ENCODE data around the gene TTYH3. TPM values are rescaled to one million over a fixed set of nuclear protein-coding genes. Genes with fewer than 3 reads are reported as not detected.

Gene TTYH3
- total RNA-seq, 4 donors from 2014 or later: 21.5 to 62.6 (median 29.3) TPM

DNA sequence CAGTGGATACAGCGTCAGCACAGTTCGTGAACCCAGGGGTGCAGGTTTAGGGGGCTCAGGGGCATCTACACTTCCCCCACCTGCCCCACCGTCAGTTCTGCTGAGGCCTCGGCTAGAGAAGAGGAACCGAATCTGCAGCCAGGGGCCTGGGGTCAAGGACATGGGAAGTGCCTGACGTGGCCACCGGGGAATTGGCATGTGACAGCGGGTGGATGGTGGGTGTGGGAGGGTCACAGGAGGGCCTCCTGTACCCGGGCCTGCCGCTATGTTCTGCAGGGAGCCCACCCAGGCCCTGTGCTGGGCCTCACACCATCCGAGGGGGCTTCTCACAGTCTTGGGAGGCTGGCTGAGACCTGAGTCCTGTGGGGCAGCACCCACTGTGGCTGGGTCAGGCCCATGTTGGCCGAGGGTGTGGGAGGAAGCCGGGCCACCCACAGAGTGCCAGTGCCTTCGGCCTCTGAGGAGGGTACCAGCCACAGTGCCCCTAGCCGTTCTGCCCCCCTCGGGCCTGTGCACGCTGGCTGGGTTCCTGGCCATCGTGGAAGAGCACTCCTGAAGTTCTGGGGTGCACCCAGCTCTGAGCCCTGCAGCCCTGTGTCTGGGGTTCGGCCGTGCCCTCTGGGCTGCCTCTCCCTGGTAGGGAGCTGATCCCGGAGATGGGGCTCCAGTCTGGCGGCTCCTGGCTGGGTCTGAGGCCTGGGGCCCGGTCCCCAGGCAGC is 5.9 kb downstream of the TTYH3 start:
- DNase-seq (ENCODE audit: low spot score) (no peak), ATAC-seq (ENCODE audit: low FRiP score) (no peak)
- TF ChIP-seq, protein P1, sequence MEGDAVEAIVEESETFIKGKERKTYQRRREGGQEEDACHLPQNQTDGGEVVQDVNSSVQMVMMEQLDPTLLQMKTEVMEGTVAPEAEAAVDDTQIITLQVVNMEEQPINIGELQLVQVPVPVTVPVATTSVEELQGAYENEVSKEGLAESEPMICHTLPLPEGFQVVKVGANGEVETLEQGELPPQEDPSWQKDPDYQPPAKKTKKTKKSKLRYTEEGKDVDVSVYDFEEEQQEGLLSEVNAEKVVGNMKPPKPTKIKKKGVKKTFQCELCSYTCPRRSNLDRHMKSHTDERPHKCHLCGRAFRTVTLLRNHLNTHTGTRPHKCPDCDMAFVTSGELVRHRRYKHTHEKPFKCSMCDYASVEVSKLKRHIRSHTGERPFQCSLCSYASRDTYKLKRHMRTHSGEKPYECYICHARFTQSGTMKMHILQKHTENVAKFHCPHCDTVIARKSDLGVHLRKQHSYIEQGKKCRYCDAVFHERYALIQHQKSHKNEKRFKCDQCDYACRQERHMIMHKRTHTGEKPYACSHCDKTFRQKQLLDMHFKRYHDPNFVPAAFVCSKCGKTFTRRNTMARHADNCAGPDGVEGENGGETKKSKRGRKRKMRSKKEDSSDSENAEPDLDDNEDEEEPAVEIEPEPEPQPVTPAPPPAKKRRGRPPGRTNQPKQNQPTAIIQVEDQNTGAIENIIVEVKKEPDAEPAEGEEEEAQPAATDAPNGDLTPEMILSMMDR (IDR thresholded peaks at IDR 0.05): no peak

DNA sequence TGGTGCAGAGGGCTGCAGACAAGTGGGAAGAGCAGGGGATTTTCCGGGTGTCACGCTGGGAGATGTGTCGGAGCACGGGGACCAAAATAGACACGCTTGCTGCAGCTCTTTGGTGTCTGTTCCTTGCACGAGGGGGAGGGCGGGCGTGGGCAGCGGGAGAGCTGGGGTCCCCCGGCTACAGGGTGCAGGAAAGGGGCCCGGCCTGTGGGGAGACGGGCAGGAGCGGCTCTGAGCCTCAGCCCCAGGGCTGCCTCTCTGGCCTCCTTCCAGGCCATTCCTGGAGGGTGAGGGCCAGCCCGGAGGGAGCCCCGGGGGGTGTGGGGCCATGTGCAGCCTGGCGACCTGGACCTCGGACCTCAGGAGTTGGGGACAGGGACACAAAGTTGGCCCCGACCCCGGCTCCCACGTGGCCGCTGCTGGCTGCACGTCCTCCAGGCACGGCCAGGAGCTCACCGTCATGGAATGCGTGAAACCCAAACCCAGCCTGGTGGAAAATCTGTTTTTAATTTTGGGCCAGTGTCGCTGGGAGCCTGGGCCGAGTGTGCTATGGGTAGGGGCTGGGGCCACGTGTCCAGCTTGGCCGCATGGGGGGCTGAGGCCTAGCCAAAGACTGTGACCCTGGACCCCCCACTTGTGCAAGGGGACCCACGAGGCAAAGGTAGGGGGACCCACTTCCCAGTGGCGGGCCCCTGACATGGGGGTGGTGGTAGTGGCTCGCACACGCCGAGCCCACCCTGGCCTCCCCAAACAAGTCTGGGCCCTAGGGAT is 6.6 kb downstream of the TTYH3 start:
- ATAC-seq (ENCODE audit: low FRiP score) (no peak), DNase-seq (ENCODE audit: low spot score) (no peak)
- TF ChIP-seq, protein P1 (IDR thresholded peaks at IDR 0.05): no peak

DNA sequence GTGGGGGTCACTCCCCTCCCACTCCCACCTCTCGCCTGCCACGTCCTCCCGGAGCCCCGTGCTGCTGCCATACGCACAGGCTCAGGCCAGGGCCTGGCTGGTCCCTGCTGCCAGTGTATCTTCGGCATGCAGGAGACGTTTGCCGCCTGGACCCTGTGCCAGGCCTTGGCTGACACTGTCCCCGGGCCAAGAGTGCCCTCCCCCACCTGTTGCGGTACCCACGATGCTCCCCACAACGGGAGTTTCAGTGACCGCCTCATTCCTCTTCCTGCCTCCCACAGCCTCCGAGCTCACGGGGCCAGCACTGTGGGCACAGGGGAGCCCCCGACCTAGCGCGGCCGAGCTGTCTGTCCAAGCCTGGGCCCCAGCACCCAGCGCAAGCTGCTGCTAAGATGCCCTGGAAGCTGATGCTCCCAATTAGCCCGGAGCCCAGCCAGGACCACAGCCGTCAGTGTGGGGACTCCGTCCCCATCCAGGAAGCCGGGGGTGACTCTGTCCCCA is 7.4 kb downstream of the TTYH3 start:
- ATAC-seq (ENCODE audit: low FRiP score) (no peak), DNase-seq (ENCODE audit: low spot score) (no peak)
- TF ChIP-seq, protein P1 (IDR thresholded peaks at IDR 0.05): no peak

DNA sequence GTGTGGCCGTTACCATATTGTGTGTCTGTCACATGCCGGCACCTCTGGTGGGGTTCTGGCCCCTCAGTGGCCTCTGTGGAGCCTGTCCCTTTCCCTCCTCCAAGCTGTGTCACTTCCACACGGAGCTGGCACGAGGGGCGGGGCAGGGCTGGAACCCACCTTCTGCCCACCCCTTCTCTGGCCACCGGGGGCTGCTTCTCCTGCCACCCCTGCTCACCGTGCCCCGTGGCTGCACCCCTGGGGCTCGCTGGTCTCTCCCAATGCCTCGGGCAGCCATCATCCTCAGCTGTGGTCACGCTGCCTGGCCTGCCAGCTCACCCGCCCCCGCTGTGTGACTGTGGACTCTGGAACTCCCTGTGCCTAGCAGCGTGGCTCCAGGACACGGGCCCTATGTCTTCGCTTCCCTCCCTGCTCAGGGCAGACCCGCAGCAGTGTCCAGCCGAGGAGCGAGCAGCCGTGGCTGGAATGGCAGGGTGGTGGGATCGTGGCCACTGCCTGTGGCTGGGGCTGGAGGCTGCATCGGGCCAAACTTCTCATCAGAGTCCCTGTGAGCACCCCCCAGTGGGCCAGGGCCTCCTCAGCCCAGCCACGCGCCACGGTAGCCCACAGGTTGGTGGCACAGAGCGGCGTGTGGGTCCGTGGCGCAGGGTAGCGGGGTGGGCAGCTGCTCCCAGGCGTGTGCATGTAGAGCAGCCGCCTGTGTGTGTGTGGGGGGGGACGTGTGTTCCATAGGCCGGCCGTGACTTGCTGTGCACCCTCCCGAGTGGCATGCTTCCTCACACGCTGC is 8.1 kb downstream of the TTYH3 start:
- no peak for DNase-seq (ENCODE audit: low spot score)
- TF ChIP-seq, protein P1 (IDR thresholded peaks at IDR 0.05): no peak

DNA sequence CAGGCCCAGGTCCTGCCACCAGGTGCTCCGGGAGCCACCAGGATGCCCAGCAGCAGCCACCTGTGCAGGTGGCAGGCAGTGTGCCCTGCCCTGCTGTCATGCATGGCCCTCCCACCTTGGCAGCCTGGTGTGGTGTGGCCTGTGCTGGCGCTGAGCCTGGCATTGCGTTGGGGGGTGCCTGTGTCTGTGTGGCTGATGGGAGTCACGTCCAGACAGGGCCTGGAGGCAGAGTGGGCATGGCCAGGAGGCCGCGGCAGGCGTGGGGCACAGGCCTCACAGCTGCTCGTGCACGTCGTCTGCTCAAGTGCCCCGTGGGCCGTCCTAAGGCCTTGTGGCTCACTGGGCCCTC is 8.7 kb downstream of the TTYH3 start:
- DNase-seq (ENCODE audit: low spot score) (no peak), ATAC-seq (ENCODE audit: low FRiP score) (no peak)
- TF ChIP-seq, protein P1 (IDR thresholded peaks at IDR 0.05): no peak

More for the DNA sequence above, 8.1 kb downstream of the TTYH3 start:
- ATAC-seq (ENCODE audit: low FRiP score): no peak

DNA sequence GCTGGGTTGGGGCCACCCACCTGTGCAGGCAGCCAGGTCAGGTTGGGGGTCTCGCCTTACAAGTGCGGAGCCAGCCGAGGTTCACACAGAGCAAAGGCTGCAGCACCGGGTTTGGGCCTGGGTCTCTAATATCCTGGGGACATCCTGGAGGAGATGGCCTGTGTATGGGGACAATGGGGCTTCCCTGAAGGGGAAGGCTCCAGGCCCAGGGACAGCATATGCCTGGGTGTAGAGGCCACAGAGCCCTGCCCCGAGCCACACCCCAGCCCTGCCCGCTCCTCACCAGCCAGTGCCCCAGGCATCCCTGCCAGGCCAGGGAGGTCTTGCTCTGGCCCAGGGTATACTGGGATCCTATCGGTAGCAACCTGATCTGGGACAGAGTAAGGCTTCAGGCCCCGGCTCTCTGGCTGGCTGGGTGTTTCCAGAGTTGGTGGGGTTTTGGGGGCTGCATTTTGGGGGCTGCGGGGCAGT is 9.1 kb downstream of the TTYH3 start:
- DNase-seq (ENCODE audit: low spot score): no peak
- ATAC-seq (ENCODE audit: low FRiP score): no peak
- TF ChIP-seq, protein P1 (IDR thresholded peaks at IDR 0.05): no peak
